ENCODE results near the gene LDLRAD2. TPM values are rescaled to one million over a fixed set of nuclear protein-coding genes. Genes with fewer than 3 reads are reported as not detected.

LDLRAD2 gene
- total and polyA plus RNA-seq, 4 donors: 0.12 to 2.7 (median 0.23) TPM; not detected in 1

DNA sequence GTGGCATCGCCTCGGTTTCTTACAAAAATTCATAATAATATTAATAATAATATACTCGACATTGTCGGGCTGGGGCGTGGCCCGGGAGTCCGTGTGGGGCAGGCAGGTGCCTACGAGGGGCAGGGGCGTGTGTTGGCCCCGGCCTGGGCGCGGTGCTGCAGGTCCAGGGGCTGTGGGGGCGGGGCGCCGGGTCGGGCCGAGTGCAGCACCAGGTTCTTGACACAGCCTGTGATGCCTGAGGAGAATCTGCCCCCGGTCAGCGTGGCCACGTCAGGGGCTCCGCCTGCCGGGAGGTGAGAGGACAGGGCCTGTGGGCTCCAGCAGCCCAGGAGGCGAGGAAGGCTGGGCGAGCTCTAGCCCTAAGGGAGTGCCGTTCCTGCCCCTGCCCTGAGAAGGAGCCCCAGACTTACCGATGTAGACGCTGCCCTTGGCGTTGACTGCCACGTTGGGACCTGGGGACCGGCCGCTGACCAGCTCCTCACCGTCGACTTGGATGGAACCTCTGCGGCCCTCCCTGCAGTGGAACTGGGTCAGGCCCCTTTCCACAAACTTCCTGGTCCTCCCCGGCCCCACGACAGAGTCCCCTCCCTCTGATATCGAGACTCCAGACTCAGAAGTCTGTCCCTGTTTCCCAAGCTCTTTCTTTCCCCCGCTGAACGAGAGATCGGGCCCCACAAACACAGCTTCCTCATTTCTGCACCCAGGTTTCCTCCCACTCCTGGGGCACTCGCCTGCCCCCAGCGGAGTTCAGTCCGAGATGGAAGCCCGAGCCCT is 11.3 kb downstream of the LDLRAD2 start (continued):
- TF ChIP-seq REST (IDR thresholded peaks at IDR 0.05): no peak

- H3K27ac ChIP-seq (ENCODE audit: low read depth in 1 of 2, low read length in 2 of 2): no peak overlapping the region
- H3K36me3 ChIP-seq (ENCODE audit: control insufficient read depth in 4 of 4, insufficient read depth in 3 of 4, low read depth in 1 of 4, low read length in 3 of 4): peaks cover 0 to 5% (median 0%) of the 10 kb centered on the region in 4 donors
- no peaks in the 10 kb centered on the region for H3K4me1 ChIP-seq (ENCODE audit: control insufficient read depth in 4 of 4, insufficient read depth in 4 of 4, low read length in 3 of 4)
- no peaks in the 10 kb centered on the region for H3K9me3 ChIP-seq (ENCODE audit: control insufficient read depth in 4 of 4, low read length in 3 of 4)
- TF ChIP-seq EGR1 (IDR thresholded peaks at IDR 0.05; ENCODE audit: low read depth in 2 of 2) (no peak), JUND (IDR thresholded peaks at IDR 0.05) (no peak), TAF1 (conservative IDR thresholded peaks at IDR 0.05) (no peak), REST (IDR thresholded peaks at IDR 0.05) (no peak)
- TF ChIP-seq, protein P1, sequence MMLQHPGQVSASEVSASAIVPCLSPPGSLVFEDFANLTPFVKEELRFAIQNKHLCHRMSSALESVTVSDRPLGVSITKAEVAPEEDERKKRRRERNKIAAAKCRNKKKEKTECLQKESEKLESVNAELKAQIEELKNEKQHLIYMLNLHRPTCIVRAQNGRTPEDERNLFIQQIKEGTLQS (IDR thresholded peaks at IDR 0.05): no peak
- 90% methylated on average over 22 of the region's 22 CpGs for WGBS
- H3K27me3 ChIP-seq (ENCODE audit: control insufficient read depth in 4 of 4, insufficient read depth in 4 of 4, low read length in 3 of 4): no peaks in the 10 kb centered on the region
- no peak overlapping the region for H3K4me3 ChIP-seq (ENCODE audit: low read depth in 1 of 3, low read length in 3 of 3)
- no peak overlapping the region for H3K9ac ChIP-seq (ENCODE audit: low read depth in 1 of 2, low read length in 2 of 2)
- no peak for DNase-seq (ENCODE audit: low spot score)
Observed at GRCh38 chr1:21823980-21824702, 12.1 kb downstream of the LDLRAD2 start.

- DNase-seq (ENCODE audit: low spot score): no peak
- H3K9me3 ChIP-seq (ENCODE audit: control insufficient read depth in 4 of 4, low read length in 3 of 4): no peaks in the 10 kb centered on the region
- H3K4me3 ChIP-seq (ENCODE audit: low read depth in 1 of 3, low read length in 3 of 3): no peak overlapping the region
- no peak overlapping the region for H3K9ac ChIP-seq (ENCODE audit: low read depth in 1 of 2, low read length in 2 of 2)
- H3K27me3 ChIP-seq (ENCODE audit: control insufficient read depth in 4 of 4, insufficient read depth in 4 of 4, low read length in 3 of 4): no peaks in the 10 kb centered on the region
- TF ChIP-seq HNF4G (IDR thresholded peaks at IDR 0.05) (no peak), FOXA1 (IDR thresholded peaks at IDR 0.05) (no peak), TAF1 (conservative IDR thresholded peaks at IDR 0.05) (no peak), HNF4A (conservative IDR thresholded peaks at IDR 0.05) (no peak), JUND (IDR thresholded peaks at IDR 0.05) (no peak), RXRA (IDR thresholded peaks at IDR 0.05) (no peak)
- TF ChIP-seq, protein P2, sequence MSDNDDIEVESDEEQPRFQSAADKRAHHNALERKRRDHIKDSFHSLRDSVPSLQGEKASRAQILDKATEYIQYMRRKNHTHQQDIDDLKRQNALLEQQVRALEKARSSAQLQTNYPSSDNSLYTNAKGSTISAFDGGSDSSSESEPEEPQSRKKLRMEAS (IDR thresholded peaks at IDR 0.05): no peak
- TF ChIP-seq, protein P3, sequence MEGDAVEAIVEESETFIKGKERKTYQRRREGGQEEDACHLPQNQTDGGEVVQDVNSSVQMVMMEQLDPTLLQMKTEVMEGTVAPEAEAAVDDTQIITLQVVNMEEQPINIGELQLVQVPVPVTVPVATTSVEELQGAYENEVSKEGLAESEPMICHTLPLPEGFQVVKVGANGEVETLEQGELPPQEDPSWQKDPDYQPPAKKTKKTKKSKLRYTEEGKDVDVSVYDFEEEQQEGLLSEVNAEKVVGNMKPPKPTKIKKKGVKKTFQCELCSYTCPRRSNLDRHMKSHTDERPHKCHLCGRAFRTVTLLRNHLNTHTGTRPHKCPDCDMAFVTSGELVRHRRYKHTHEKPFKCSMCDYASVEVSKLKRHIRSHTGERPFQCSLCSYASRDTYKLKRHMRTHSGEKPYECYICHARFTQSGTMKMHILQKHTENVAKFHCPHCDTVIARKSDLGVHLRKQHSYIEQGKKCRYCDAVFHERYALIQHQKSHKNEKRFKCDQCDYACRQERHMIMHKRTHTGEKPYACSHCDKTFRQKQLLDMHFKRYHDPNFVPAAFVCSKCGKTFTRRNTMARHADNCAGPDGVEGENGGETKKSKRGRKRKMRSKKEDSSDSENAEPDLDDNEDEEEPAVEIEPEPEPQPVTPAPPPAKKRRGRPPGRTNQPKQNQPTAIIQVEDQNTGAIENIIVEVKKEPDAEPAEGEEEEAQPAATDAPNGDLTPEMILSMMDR (IDR thresholded peaks at IDR 0.05; ENCODE audit: low read depth, low read length, missing input control): no peak
- TF ChIP-seq, protein P4, sequence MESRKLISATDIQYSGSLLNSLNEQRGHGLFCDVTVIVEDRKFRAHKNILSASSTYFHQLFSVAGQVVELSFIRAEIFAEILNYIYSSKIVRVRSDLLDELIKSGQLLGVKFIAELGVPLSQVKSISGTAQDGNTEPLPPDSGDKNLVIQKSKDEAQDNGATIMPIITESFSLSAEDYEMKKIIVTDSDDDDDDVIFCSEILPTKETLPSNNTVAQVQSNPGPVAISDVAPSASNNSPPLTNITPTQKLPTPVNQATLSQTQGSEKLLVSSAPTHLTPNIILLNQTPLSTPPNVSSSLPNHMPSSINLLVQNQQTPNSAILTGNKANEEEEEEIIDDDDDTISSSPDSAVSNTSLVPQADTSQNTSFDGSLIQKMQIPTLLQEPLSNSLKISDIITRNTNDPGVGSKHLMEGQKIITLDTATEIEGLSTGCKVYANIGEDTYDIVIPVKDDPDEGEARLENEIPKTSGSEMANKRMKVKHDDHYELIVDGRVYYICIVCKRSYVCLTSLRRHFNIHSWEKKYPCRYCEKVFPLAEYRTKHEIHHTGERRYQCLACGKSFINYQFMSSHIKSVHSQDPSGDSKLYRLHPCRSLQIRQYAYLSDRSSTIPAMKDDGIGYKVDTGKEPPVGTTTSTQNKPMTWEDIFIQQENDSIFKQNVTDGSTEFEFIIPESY (IDR thresholded peaks at IDR 0.05): no peak
- H3K36me3 ChIP-seq (ENCODE audit: control insufficient read depth in 4 of 4, insufficient read depth in 3 of 4, low read depth in 1 of 4, low read length in 3 of 4): peaks cover 0 to 7% (median 0%) of the 10 kb centered on the region in 4 donors
- WGBS: 81% methylated on average over 2 of the region's 2 CpGs
- H3K4me1 ChIP-seq (ENCODE audit: control insufficient read depth in 4 of 4, insufficient read depth in 4 of 4, low read length in 3 of 4): no peaks in the 10 kb centered on the region
- H3K27ac ChIP-seq (ENCODE audit: low read depth in 1 of 2, low read length in 2 of 2): no peak overlapping the region
Observed at GRCh38 chr1:21824926-21825325, 12.9 kb downstream of the LDLRAD2 start.
